KOPT-K1 (cell line): ENCODE results near the gene SNX18.

Experiments
- H3K27ac ChIP-seq: fragments of 200-600 bp; sonication (generic); 2 replicates; pipeline ENCODE4 v1.5.1; 2016; ENCODE audit warnings: antibody characterized with exemption, mild to moderate bottlenecking, low read depth, low read length; ENCODE audit not compliant: poor library complexity, severe bottlenecking
- H3K36me3 ChIP-seq: fragments of 200-600 bp; sonication (generic); 2 replicates; pipeline ENCODE4 v1.5.1; 2017; ENCODE audit warnings: antibody characterized with exemption, mild to moderate bottlenecking, low read length, moderate library complexity; ENCODE audit not compliant: insufficient read depth
- H3K9me3 ChIP-seq: fragments of 200-600 bp; sonication (generic); 2 replicates; pipeline ENCODE4 v1.5.1; 2017; ENCODE audit warnings: antibody characterized with exemption, low read length, mild to moderate bottlenecking; ENCODE audit not compliant: insufficient read depth, poor library complexity, severe bottlenecking

The SNX18 gene

GRCh38 chr5:54545796-54546195, 28.2 kb downstream of the SNX18 start:
- no peak overlapping the region for H3K27ac ChIP-seq
- no peaks in the 10 kb centered on the region for H3K9me3 ChIP-seq
- no peaks in the 10 kb centered on the region for H3K36me3 ChIP-seq

- Histone ChIP-seq H3K27ac (no peak overlapping the region), H3K9me3 (no peaks in the 10 kb centered on the region), H3K36me3 (no peaks in the 10 kb centered on the region)
Observed at GRCh38 chr5:54547711-54548250, 30.2 kb downstream of the SNX18 start.

- H3K27ac ChIP-seq = no peak overlapping the region
- no peaks in the 10 kb centered on the region for H3K36me3 ChIP-seq
- no peaks in the 10 kb centered on the region for H3K9me3 ChIP-seq
Observed at GRCh38 chr5:54548565-54548964, 31.0 kb downstream of the SNX18 start.

- H3K36me3 ChIP-seq = no peaks in the 10 kb centered on the region
- no peak overlapping the region for H3K27ac ChIP-seq
- H3K9me3 ChIP-seq = no peaks in the 10 kb centered on the region
Observed at GRCh38 chr5:54551292-54551691, 33.7 kb downstream of the SNX18 start.

GRCh38 chr5:54551926-54552325, 34.4 kb downstream of the SNX18 start:
- Histone ChIP-seq H3K27ac (no peak overlapping the region), H3K36me3 (no peaks in the 10 kb centered on the region), H3K9me3 (no peaks in the 10 kb centered on the region)

- Histone ChIP-seq H3K36me3 (no peaks in the 10 kb centered on the region), H3K9me3 (no peaks in the 10 kb centered on the region), H3K27ac (no peak overlapping the region)
Observed at GRCh38 chr5:54552446-54552845, 34.9 kb downstream of the SNX18 start.

GRCh38 chr5:54553659-54554207, 36.2 kb downstream of the SNX18 start:
- no peak overlapping the region for H3K27ac ChIP-seq
- no peaks in the 10 kb centered on the region for H3K9me3 ChIP-seq
- H3K36me3 ChIP-seq = no peaks in the 10 kb centered on the region

- Histone ChIP-seq H3K27ac (no peak overlapping the region), H3K9me3 (no peaks in the 10 kb centered on the region), H3K36me3 (no peaks in the 10 kb centered on the region)
Observed at GRCh38 chr5:54556141-54556540, 38.6 kb downstream of the SNX18 start.

- H3K9me3 ChIP-seq = no peaks in the 10 kb centered on the region
- H3K27ac ChIP-seq = no peak overlapping the region
- H3K36me3 ChIP-seq = no peaks in the 10 kb centered on the region
Observed at GRCh38 chr5:54558362-54558761, 40.8 kb downstream of the SNX18 start.

- no peaks in the 10 kb centered on the region for H3K36me3 ChIP-seq
- no peak overlapping the region for H3K27ac ChIP-seq
- H3K9me3 ChIP-seq = no peaks in the 10 kb centered on the region
Observed at GRCh38 chr5:54561651-54562050, 44.1 kb downstream of the SNX18 start.

- Histone ChIP-seq H3K27ac (no peak overlapping the region), H3K9me3 (no peaks in the 10 kb centered on the region), H3K36me3 (no peaks in the 10 kb centered on the region)
Observed at GRCh38 chr5:54563083-54563761, 45.7 kb downstream of the SNX18 start.

- Histone ChIP-seq H3K9me3 (no peaks in the 10 kb centered on the region), H3K27ac (no peak overlapping the region), H3K36me3 (no peaks in the 10 kb centered on the region)
Observed at GRCh38 chr5:54567996-54568395, 50.4 kb downstream of the SNX18 start.

GRCh38 chr5:54570916-54571315, 53.4 kb downstream of the SNX18 start:
- H3K36me3 ChIP-seq = no peaks in the 10 kb centered on the region
- no peaks in the 10 kb centered on the region for H3K9me3 ChIP-seq
- H3K27ac ChIP-seq = no peak overlapping the region

- Histone ChIP-seq H3K9me3 (no peaks in the 10 kb centered on the region), H3K27ac (no peak overlapping the region), H3K36me3 (no peaks in the 10 kb centered on the region)
Observed at GRCh38 chr5:54571462-54571861, 53.9 kb downstream of the SNX18 start.

GRCh38 chr5:54573812-54574489, 56.4 kb downstream of the SNX18 start:
- Histone ChIP-seq H3K9me3 (no peaks in the 10 kb centered on the region), H3K27ac (no peak overlapping the region), H3K36me3 (no peaks in the 10 kb centered on the region)
